ENCODE data around the gene PAX5. TPM values are rescaled to one million over a fixed set of nuclear protein-coding genes. Genes with fewer than 3 reads are reported as not detected.

Gene PAX5
- total RNA-seq, 1 experiment from 2014 or later = not detected

DNA sequence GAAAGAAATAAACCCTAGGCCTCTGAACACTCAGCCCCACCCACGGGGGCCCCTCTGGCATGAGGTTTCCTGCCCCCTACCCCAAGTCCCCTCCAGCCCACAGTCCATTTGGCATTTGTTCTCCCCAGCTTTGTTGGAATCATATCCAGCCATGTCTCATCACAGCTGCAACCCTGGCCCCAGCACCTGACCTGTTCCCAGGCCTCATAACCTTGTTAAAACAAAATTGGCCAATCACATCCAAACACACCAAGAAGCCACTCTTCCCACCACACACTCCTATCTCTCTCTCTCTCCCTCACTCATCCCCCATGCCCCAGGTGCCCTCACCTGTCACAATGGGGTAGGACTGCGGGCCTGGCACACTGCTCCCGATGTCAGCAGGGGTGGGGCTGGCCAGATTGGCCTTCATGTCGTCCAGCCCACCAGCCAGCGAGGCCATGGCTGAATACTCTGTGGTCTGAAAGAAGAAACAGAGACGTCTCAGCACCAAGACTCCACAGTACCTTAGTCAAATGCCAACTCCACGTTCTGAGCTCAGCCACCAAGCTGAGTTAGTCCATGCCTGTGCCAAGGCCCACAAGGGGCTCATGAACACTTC lies 110.9 kb downstream of the PAX5 start:
- Histone ChIP-seq H3K79me2 (ENCODE audit: low read depth) (no peaks in the 10 kb centered on the region), H3K4me3 (no peak overlapping the region), H2AFZ (no peak overlapping the region), H3K27me3 (ENCODE audit: insufficient read depth, low read depth) (no peaks in the 10 kb centered on the region), H3K4me1 (replicated peaks; ENCODE audit: insufficient read depth) (peaks cover 19% of the 10 kb centered on the region), H3K9me2 (ENCODE audit: insufficient read depth) (no peaks in the 10 kb centered on the region), H4K20me1 (ENCODE audit: insufficient read depth) (no peaks in the 10 kb centered on the region), H3F3A (ENCODE audit: insufficient read depth, low read depth) (peaks cover 12% of the 10 kb centered on the region; the same call in 1 of the 2 replicates), H3K27ac (no peak overlapping the region), H3K4me2 (no peak overlapping the region), H3K36me3 (ENCODE audit: low read depth) (no peaks in the 10 kb centered on the region), H3K9me3 (ENCODE audit: insufficient read depth, low read depth) (no peaks in the 10 kb centered on the region)
- intact Hi-C loops (cut with micrococcal nuclease; ENCODE audit: unreplicated experiment) = loop anchor here (10.0 kb wide), 1 partner anchor 52 kb away; no protein-coding TSS in a partner anchor
- ChIA-PET CTCF (no interaction called here), POLR2A (ENCODE audit: unreplicated experiment) (no interaction called here)
- no peak for DNase-seq
- TF ChIP-seq, protein P1, sequence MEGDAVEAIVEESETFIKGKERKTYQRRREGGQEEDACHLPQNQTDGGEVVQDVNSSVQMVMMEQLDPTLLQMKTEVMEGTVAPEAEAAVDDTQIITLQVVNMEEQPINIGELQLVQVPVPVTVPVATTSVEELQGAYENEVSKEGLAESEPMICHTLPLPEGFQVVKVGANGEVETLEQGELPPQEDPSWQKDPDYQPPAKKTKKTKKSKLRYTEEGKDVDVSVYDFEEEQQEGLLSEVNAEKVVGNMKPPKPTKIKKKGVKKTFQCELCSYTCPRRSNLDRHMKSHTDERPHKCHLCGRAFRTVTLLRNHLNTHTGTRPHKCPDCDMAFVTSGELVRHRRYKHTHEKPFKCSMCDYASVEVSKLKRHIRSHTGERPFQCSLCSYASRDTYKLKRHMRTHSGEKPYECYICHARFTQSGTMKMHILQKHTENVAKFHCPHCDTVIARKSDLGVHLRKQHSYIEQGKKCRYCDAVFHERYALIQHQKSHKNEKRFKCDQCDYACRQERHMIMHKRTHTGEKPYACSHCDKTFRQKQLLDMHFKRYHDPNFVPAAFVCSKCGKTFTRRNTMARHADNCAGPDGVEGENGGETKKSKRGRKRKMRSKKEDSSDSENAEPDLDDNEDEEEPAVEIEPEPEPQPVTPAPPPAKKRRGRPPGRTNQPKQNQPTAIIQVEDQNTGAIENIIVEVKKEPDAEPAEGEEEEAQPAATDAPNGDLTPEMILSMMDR (conservative IDR thresholded peaks at IDR 0.05) = no peak
- TF ChIP-seq EZH2 (IDR thresholded peaks at IDR 0.05; ENCODE audit: low read depth) = no peak
- BruUV-seq (replicated peaks) = no TSS peak

DNA sequence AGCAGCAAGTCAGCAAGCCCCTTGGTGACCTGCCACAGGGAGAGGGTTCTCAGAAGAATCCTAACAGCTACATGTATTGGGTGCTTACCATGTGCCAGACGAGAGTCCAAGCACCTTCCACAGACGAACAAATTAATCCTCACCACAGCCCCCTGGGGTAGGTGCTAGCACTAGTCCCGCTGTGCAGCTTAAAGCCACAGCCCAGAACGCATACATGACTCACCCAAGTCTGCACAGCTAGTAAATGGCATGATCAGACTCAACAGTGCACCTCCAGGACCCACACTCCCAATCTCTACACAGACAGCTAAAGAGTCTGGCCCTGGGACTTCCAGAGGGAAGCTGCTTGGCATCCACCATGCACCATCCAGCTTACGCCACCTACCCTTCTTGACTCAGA lies 111.5 kb downstream of the PAX5 start:
- Histone ChIP-seq H3K27ac (no peak overlapping the region), H3K4me1 (replicated peaks; ENCODE audit: insufficient read depth) (peaks cover 19% of the 10 kb centered on the region), H3K79me2 (ENCODE audit: low read depth) (no peaks in the 10 kb centered on the region), H3K27me3 (ENCODE audit: insufficient read depth, low read depth) (no peaks in the 10 kb centered on the region), H3F3A (ENCODE audit: insufficient read depth, low read depth) (peaks cover 12% of the 10 kb centered on the region; the same call in 1 of the 2 replicates), H4K20me1 (ENCODE audit: insufficient read depth) (no peaks in the 10 kb centered on the region), H3K9me3 (ENCODE audit: insufficient read depth, low read depth) (no peaks in the 10 kb centered on the region), H3K4me3 (no peak overlapping the region), H3K36me3 (ENCODE audit: low read depth) (no peaks in the 10 kb centered on the region), H2AFZ (no peak overlapping the region), H3K9me2 (ENCODE audit: insufficient read depth) (no peaks in the 10 kb centered on the region), H3K4me2 (no peak overlapping the region)
- TF ChIP-seq, protein P1 (conservative IDR thresholded peaks at IDR 0.05) = no peak
- DNase-seq = no peak
- intact Hi-C loops (cut with micrococcal nuclease; ENCODE audit: unreplicated experiment) = loop anchor here (10.0 kb wide), 1 partner anchor 52 kb away; no protein-coding TSS in a partner anchor
- ChIA-PET POLR2A (ENCODE audit: unreplicated experiment) (interaction anchor here (0.5 kb wide), 1 partner anchor 24 kb away, joined by 4 read pairs; no protein-coding TSS in a partner anchor), CTCF (interaction anchor here (0.6 kb wide), 1 partner anchor 66 kb away, joined by 3 read pairs; no protein-coding TSS in a partner anchor)
- no TSS peak for BruUV-seq (replicated peaks)

DNA sequence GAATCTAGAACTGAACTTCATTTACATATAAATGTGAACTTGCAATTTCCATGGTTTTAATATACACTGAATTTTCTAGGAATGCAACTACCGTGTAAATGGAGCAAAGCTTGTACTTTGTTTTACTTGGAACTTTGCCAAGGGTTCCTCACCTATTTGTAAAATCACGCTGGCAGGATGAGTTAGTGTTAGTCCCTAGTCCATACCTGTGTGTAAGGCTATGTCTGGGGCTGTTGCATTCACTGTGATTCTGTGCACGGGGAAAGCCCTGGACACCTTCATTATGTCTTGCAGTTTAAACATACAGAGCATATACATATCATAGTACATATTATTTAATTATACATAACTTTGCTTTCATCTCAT lies 119.9 kb downstream of the PAX5 start:
- Histone ChIP-seq H3K4me1 (replicated peaks; ENCODE audit: insufficient read depth) (0 out of 2 replicates have a peak, but pooled peaks cover 3% of the 10 kb centered on the region), H3K79me2 (ENCODE audit: low read depth) (no peaks in the 10 kb centered on the region), H3K36me3 (ENCODE audit: low read depth) (no peaks in the 10 kb centered on the region), H2AFZ (no peak overlapping the region), H3K27ac (no peak overlapping the region), H3K9me3 (ENCODE audit: insufficient read depth, low read depth) (no peaks in the 10 kb centered on the region), H3K27me3 (ENCODE audit: insufficient read depth, low read depth) (peaks cover 11% of the 10 kb centered on the region; the same call in 1 of the 2 replicates), H3F3A (ENCODE audit: insufficient read depth, low read depth) (no peaks in the 10 kb centered on the region), H3K4me3 (no peak overlapping the region), H3K9me2 (ENCODE audit: insufficient read depth) (no peaks in the 10 kb centered on the region), H3K4me2 (no peak overlapping the region), H4K20me1 (ENCODE audit: insufficient read depth) (no peaks in the 10 kb centered on the region)
- no TSS peak for BruUV-seq (replicated peaks)
- intact Hi-C loops (cut with micrococcal nuclease; ENCODE audit: unreplicated experiment) = no loop called here
- DNase-seq = no peak
- POLR2A ChIA-PET (ENCODE audit: unreplicated experiment) = no interaction called here
- TF ChIP-seq, protein P1 (conservative IDR thresholded peaks at IDR 0.05) = no peak
- no peak for TF ChIP-seq EZH2 (IDR thresholded peaks at IDR 0.05; ENCODE audit: low read depth)
- CTCF ChIA-PET = interaction anchor here (0.5 kb wide), 1 partner anchor 273 kb away, joined by 6 read pairs; no protein-coding TSS in a partner anchor
